Testis (tissue), 3 donors: ENCODE data around the gene SORCS3. TPM values are rescaled to one million over a fixed set of nuclear protein-coding genes. Genes with fewer than 3 reads are reported as not detected.

Experiments
- DNase-seq: peaks from one replicate; pipeline ENCODE4 v3.0.0-alpha.2; 2019
- H3K27ac ChIP-seq, 2 donors: fragments of 200-600 bp; sonication (generic); one replicate each; pipeline ENCODE4 v1.5.1; 2019
- H3K27me3 ChIP-seq: fragments of 200-600 bp; sonication (generic); one replicate; pipeline ENCODE4 v1.5.1; 2019
- H3K36me3 ChIP-seq: fragments of 200-600 bp; sonication (generic); one replicate; pipeline ENCODE4 v1.5.1; 2017; ENCODE audit warnings: low read depth; ENCODE audit errors: missing control alignments
- H3K4me1 ChIP-seq: fragments of 200-600 bp; sonication (generic); one replicate; pipeline ENCODE4 v1.5.1; 2019
- H3K4me3 ChIP-seq, 2 donors: fragments of 200-600 bp; sonication (generic); one replicate each; pipeline ENCODE4 v1.5.1; 2017 to 2019
- H3K9me3 ChIP-seq: fragments of 200-600 bp; sonication (generic); one replicate; pipeline ENCODE4 v1.5.1; 2017
- POLR2A ChIP-seq: fragments of 450-650 bp; IDR thresholded peaks from one replicate; pipeline ENCODE4 v1.6.1; 2017; ENCODE audit warnings: antibody characterized with exemption, mild to moderate bottlenecking, moderate library complexity
- WGBS, 2 donors: methylation state at CpG; one replicate each; pipeline ENCODE4 v1.1.5; 2018; 5-methylcytosine and 5-hydroxymethylcytosine counted together
- intact Hi-C: fragments of 100-400 bp; cut with DNase I; formaldehyde crosslinking; loops from one replicate; pipeline ENCODE4 v1.15.1; 2023; ENCODE audit warnings: low total_unique reads
- polyA plus RNA-seq: library from polyadenylated mRNA; stranded (reverse); fragments of 350-450 nt; fragmentation: Illumina TruSeq; extraction: RNeasy Lipid Tissue Mini Kit (QIAGEN cat#74804); gene quantifications from one replicate; pipeline ENCODE4 v1.2.3, GENCODE V29; 2014; ENCODE audit warnings: low read depth, low replicate concordance; ENCODE audit not compliant: insufficient read depth
- total RNA-seq, 2 donors: library from RNA; depleted of rRNA; stranded (reverse); fragments of >200 nt; gene quantifications; one replicate each; pipeline ENCODE4 v1.2.3, GENCODE V29; 2016
- TF ChIP-seq, protein P1 (sequence below), 3 experiments: fragments of 450-650 bp in 2 of 3; fragments of 200-600 bp in 1 of 3; sonication (generic) in 1 of 3; IDR thresholded peaks; one replicate each; pipeline ENCODE4 v1.5.1; 2016 to 2019; ENCODE audit warnings: antibody characterized with exemption in 3 of 3, mild to moderate bottlenecking in 2 of 3, moderate library complexity in 1 of 3

SORCS3 gene
- total and polyA plus RNA-seq, 3 donors from 2014 or later = 1.3 to 2.2 (median 1.7) TPM

DNA sequence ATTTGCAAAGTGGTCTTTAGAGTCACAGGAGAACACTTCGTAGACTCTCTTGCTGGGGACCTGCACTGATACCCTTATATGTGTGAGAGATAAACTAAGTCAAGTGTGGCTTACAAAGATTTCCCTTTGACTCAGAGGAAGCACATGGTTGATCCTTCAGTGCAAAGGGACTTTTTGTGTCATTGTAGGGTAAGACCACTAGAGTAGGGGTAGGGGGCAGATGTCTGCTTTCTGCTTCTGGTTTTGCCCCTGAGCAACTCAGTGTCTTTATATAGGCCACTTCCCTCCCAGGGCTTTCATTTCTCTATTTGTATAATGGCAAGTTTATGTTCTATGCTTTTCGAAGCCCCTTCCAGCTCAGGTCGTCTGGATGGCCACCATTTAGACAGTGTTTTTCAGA, 281.7 kb downstream of the SORCS3 start:
- Histone ChIP-seq H3K4me3 (no peak overlapping the region), H3K4me1 (no peaks in the 10 kb centered on the region), H3K36me3 (no peaks in the 10 kb centered on the region), H3K27me3 (no peaks in the 10 kb centered on the region), H3K27ac (no peak overlapping the region), H3K9me3 (no peaks in the 10 kb centered on the region)
- no peak for TF ChIP-seq POLR2A
- TF ChIP-seq, protein P1, sequence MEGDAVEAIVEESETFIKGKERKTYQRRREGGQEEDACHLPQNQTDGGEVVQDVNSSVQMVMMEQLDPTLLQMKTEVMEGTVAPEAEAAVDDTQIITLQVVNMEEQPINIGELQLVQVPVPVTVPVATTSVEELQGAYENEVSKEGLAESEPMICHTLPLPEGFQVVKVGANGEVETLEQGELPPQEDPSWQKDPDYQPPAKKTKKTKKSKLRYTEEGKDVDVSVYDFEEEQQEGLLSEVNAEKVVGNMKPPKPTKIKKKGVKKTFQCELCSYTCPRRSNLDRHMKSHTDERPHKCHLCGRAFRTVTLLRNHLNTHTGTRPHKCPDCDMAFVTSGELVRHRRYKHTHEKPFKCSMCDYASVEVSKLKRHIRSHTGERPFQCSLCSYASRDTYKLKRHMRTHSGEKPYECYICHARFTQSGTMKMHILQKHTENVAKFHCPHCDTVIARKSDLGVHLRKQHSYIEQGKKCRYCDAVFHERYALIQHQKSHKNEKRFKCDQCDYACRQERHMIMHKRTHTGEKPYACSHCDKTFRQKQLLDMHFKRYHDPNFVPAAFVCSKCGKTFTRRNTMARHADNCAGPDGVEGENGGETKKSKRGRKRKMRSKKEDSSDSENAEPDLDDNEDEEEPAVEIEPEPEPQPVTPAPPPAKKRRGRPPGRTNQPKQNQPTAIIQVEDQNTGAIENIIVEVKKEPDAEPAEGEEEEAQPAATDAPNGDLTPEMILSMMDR (IDR thresholded peaks at IDR 0.05) = no peak
- DNase-seq = no peak
- 87 to 98% methylated on average over 3 of the region's 3 CpGs for WGBS, 2 donors
- intact Hi-C loops = no loop called here

DNA sequence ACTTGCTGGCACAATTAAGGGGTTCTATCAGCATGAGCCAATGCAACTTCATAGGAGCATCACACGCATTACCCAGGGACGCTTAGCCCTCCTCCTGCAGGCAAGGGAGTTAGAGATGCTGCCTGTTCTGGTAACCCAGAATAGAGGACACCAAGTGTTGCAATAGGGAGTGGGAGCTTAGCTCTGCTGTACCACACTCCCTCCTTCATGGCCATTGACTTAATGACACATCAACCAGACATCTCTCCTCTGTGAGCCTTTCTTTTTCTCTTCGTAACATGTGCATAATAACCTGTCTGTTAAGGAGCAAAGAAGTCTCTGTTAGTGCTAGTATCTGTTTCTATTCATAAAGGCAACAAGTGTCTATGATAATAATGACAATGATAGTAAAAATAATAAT, 282.4 kb downstream of the SORCS3 start:
- intact Hi-C loops = no loop called here
- no peaks in the 10 kb centered on the region for H3K27me3 ChIP-seq
- H3K4me1 ChIP-seq = no peaks in the 10 kb centered on the region
- H3K36me3 ChIP-seq = no peaks in the 10 kb centered on the region
- H3K27ac ChIP-seq = no peak overlapping the region
- no peak overlapping the region for H3K4me3 ChIP-seq
- 75 to 94% methylated on average over 1 to 3 of the region's 3 CpGs for WGBS, 2 donors
- H3K9me3 ChIP-seq = no peaks in the 10 kb centered on the region
- no peak for DNase-seq
- no peak for TF ChIP-seq POLR2A
- TF ChIP-seq, protein P1 (IDR thresholded peaks at IDR 0.05) = no peak

DNA sequence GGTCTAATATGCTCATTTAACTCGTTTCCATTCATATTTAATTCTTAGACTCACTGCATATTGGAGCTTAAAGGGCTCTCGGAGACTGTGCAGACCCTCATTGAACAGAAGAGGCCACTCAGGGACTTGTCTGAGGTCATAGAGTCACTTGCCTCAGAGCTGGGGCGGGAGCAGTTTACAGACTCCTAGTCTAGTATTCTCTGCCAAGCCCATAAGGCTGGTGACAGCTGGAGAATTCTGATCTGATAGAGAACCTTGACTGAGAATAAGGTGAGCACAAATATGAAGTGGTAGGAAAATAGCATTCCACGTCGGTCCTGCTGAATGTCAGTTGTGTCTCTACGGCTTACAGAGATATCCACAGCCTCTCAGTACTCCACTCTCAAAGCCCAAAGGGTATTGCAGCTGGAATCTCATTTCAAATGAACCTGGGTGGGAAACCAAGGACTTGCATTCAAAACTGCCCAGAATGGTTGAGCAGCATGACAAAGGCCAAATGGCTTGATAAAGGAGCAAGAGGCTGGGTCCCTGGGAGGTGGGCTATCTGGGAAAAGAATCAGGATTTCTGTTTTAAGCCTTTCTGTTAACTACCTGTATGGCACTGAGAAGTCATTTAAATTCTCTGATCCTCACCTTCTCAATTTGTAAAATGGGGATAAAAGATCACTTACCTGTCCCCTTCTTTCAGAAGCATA, 283.2 kb downstream of the SORCS3 start:
- WGBS, 2 donors = 90 to 93% methylated on average over 6 of the region's 6 CpGs
- H3K4me1 ChIP-seq = no peaks in the 10 kb centered on the region
- no peak overlapping the region for H3K27ac ChIP-seq
- DNase-seq = no peak
- H3K4me3 ChIP-seq = no peak overlapping the region
- TF ChIP-seq, protein P1 (IDR thresholded peaks at IDR 0.05) = no peak
- no peaks in the 10 kb centered on the region for H3K27me3 ChIP-seq
- intact Hi-C loops = no loop called here
- no peaks in the 10 kb centered on the region for H3K36me3 ChIP-seq
- no peaks in the 10 kb centered on the region for H3K9me3 ChIP-seq

DNA sequence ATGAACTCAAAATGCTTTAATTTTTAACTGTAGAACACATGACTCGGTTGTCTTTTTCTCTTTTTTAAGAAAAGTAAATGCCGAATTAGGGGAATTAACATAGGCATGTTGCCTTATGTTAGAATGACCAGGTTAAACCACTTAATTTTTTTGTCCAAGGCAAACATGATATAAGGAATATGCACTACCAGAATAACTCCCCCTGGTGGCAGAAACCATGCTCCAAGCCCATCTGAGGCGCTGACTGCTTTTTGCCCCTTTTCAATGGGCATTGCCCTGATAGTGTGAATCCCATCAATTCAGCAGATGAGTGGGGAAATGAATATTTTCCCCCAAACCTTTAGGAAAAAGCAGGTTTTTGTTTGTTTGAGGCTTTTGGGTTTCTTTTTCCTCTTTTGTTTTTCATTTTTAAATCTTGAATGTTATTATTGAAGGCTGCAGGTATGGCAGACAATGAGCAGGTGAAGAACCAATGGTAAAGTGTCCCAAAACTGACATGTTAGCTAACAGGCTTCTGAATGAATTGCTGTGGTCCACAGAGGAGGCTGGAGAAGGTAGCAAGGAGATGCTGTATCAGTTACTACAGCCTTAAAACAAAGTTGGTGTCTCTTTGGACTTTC, 284.3 kb downstream of the SORCS3 start:
- no peak for TF ChIP-seq POLR2A
- TF ChIP-seq, protein P1 (IDR thresholded peaks at IDR 0.05) = peak in 2 of 3 experiments; percentile 43 to 74
- DNase-seq = peak; percentile 70
- no peaks in the 10 kb centered on the region for H3K36me3 ChIP-seq
- H3K27ac ChIP-seq = no peak overlapping the region
- no peaks in the 10 kb centered on the region for H3K9me3 ChIP-seq
- intact Hi-C loops = no loop called here
- WGBS, 2 donors = 61 to 70% methylated on average over 3 of the region's 3 CpGs
- no peak overlapping the region for H3K4me3 ChIP-seq
- H3K27me3 ChIP-seq = no peaks in the 10 kb centered on the region
- H3K4me1 ChIP-seq = no peaks in the 10 kb centered on the region

DNA sequence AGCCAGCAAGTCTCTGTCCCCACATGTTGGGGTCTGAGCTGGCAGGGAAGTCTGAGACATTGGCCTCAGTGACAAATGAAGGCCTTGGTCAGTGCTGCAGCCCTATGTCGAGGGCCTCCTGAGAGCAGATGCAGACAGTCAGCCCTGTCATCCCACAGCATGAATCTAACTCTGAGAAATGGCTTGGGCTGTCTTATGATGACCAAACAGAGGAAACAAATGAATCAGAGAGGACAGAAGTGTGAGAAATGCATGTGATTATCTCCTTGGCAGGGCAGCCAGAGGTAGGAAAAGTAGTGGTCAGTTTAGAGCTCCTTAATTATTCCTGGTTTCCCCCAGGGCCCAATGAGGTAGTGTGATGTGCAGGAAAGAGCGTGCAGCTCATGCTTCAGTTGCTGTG, 287.6 kb downstream of the SORCS3 start:
- 78 to 96% methylated on average over 2 of the region's 2 CpGs for WGBS, 2 donors
- Histone ChIP-seq H3K4me1 (no peaks in the 10 kb centered on the region), H3K27me3 (no peaks in the 10 kb centered on the region), H3K4me3 (no peak overlapping the region), H3K9me3 (no peaks in the 10 kb centered on the region), H3K27ac (no peak overlapping the region), H3K36me3 (no peaks in the 10 kb centered on the region)
- DNase-seq = no peak
- no peak for TF ChIP-seq POLR2A
- TF ChIP-seq, protein P1 (IDR thresholded peaks at IDR 0.05) = no peak
- intact Hi-C loops = no loop called here
